Measurements from ENCODE around the gene COPE.
"Not testable (repeated sequence)": the region's sequence is repeated elsewhere in the genome, so short reads cannot be mapped to it uniquely, and the experiment has no call there.

COPE gene

GRCh38 chr19:18919086-18919899, at the start of gene COPE, which contains the start of gene DDX49:
Gene COPE (minus strand): TSS chr19:18919387. CDS start chr19:18919348, 39 bp downstream.
Gene DDX49 (plus strand): TSS chr19:18919715. CDS start chr19:18919742, 27 bp downstream.
- peak; percentile 97 for DNase-seq (ENCODE audit: low read depth)

- no peak for DNase-seq (ENCODE audit: low read depth)
Measured at GRCh38 chr19:18967358-18968146, 48.4 kb upstream of the COPE start.

GRCh38 chr19:18966307-18966706, 47.1 kb upstream of the COPE start:
- DNase-seq (ENCODE audit: low read depth), result no peak

GRCh38 chr19:18964121-18964520, 44.9 kb upstream of the COPE start:
- DNase-seq (ENCODE audit: low read depth), result no peak

GRCh38 chr19:18961767-18962620, 42.8 kb upstream of the COPE start:
- no peak for DNase-seq (ENCODE audit: low read depth)

- no peak for DNase-seq (ENCODE audit: low read depth)
Measured at GRCh38 chr19:18960370-18960769, 41.2 kb upstream of the COPE start.

- no peak for DNase-seq (ENCODE audit: low read depth)
Measured at GRCh38 chr19:18955042-18955441, 35.9 kb upstream of the COPE start.

GRCh38 chr19:18954094-18954493, 34.9 kb upstream of the COPE start:
- DNase-seq (ENCODE audit: low read depth), result no peak

- DNase-seq (ENCODE audit: low read depth), result not testable (repeated sequence)
Measured at GRCh38 chr19:18952364-18953003, 33.3 kb upstream of the COPE start.

- no peak for DNase-seq (ENCODE audit: low read depth)
Measured at GRCh38 chr19:18951721-18952281, 32.6 kb upstream of the COPE start.

- no peak for DNase-seq (ENCODE audit: low read depth)
Measured at GRCh38 chr19:18949858-18950257, 30.7 kb upstream of the COPE start.

GRCh38 chr19:18948976-18949356, 29.8 kb upstream of the COPE start:
- no peak for DNase-seq (ENCODE audit: low read depth)

GRCh38 chr19:18948075-18948975, 29.1 kb upstream of the COPE start:
- no peak for DNase-seq (ENCODE audit: low read depth)

GRCh38 chr19:18946918-18947317, 27.7 kb upstream of the COPE start:
- DNase-seq (ENCODE audit: low read depth), result no peak

- no peak for DNase-seq (ENCODE audit: low read depth)
Measured at GRCh38 chr19:18946335-18946734, 27.1 kb upstream of the COPE start.

GRCh38 chr19:18945297-18945696, 26.1 kb upstream of the COPE start:
- DNase-seq (ENCODE audit: low read depth), result no peak

GRCh38 chr19:18943465-18943864, 24.3 kb upstream of the COPE start:
- DNase-seq (ENCODE audit: low read depth), result no peak

GRCh38 chr19:18942692-18943091, 23.5 kb upstream of the COPE start:
- DNase-seq (ENCODE audit: low read depth), result no peak

- DNase-seq (ENCODE audit: low read depth), result no peak
Measured at GRCh38 chr19:18941628-18942354, 22.6 kb upstream of the COPE start.
